ENCODE data around the gene KIAA2012. TPM values are rescaled to one million over a fixed set of nuclear protein-coding genes. Genes with fewer than 3 reads are reported as not detected.
A peak's percentile ranks its signal among the peaks of the same experiment; 100 is the strongest.

The KIAA2012 gene
- total RNA-seq, 1 donor from 2014 or later: not detected

DNA sequence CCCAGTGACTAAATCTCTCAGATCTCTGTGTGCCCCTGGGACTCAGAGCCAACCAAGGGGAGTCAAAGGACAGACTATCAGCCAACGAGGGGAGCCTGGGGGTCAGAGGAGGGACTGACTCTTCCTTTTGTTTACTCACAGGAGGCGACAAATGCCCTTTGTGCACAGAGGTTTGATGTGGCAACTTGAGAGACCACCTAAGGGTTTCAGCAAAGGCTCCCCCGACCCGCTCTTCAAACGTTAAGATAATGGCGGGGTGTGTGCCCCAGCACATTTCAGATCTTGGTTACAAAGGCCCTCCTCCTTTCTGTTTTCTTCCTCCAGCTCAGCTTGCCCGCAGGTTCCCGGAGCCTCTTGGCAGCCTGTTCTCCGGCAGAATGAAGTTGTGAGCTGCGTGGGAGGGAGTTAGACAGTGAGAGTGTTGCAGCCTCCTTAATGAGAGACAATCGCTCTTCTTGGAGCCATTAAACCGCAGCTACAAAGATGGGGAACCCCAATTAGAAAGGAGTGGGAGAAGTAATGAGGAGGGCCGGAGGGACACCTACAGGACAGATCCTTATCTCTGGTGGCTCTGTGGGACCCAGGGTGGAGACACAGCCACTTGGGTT, 76.2 kb downstream of the KIAA2012 start:
- no peak overlapping the region for H3K4me3 Mint-ChIP-seq (ENCODE audit: unreplicated experiment)
- H3K27ac Mint-ChIP-seq (ENCODE audit: unreplicated experiment): no peak overlapping the region
- H3K9me3 Mint-ChIP-seq (ENCODE audit: unreplicated experiment): no peaks in the 10 kb centered on the region
- TF ChIP-seq, protein P1, sequence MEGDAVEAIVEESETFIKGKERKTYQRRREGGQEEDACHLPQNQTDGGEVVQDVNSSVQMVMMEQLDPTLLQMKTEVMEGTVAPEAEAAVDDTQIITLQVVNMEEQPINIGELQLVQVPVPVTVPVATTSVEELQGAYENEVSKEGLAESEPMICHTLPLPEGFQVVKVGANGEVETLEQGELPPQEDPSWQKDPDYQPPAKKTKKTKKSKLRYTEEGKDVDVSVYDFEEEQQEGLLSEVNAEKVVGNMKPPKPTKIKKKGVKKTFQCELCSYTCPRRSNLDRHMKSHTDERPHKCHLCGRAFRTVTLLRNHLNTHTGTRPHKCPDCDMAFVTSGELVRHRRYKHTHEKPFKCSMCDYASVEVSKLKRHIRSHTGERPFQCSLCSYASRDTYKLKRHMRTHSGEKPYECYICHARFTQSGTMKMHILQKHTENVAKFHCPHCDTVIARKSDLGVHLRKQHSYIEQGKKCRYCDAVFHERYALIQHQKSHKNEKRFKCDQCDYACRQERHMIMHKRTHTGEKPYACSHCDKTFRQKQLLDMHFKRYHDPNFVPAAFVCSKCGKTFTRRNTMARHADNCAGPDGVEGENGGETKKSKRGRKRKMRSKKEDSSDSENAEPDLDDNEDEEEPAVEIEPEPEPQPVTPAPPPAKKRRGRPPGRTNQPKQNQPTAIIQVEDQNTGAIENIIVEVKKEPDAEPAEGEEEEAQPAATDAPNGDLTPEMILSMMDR (IDR thresholded peaks at IDR 0.05): peak; percentile 12
- no peaks in the 10 kb centered on the region for H3K27me3 Mint-ChIP-seq (ENCODE audit: unreplicated experiment)
- DNase-seq (ENCODE audit: extremely low spot score, unreplicated experiment): no peak
- H3K4me1 Mint-ChIP-seq (ENCODE audit: unreplicated experiment): peaks cover 26% of the 10 kb centered on the region
- H3K36me3 Mint-ChIP-seq (ENCODE audit: unreplicated experiment): no peaks in the 10 kb centered on the region

DNA sequence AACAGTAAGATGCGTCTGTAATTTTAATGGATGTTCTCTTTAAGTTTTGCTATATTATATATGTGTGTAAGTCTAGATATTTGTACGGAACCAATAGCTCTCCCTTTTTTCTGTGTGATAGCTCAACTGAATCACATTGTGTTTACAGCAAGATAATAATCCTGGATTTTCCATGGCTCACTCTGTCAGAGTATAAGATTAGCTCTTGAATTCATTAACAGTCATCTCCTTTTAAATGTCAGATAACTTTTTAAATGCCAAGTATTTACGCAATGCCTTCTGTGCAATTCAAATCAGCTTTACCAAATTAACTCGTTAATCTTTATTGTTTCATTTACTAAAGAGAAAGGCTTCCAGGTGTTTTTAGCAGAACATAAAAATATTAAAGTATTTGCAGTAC, 76.9 kb downstream of the KIAA2012 start:
- H3K4me1 Mint-ChIP-seq (ENCODE audit: unreplicated experiment): peaks cover 26% of the 10 kb centered on the region
- H3K27me3 Mint-ChIP-seq (ENCODE audit: unreplicated experiment): no peaks in the 10 kb centered on the region
- H3K9me3 Mint-ChIP-seq (ENCODE audit: unreplicated experiment): no peaks in the 10 kb centered on the region
- no peak for DNase-seq (ENCODE audit: extremely low spot score, unreplicated experiment)
- no peaks in the 10 kb centered on the region for H3K36me3 Mint-ChIP-seq (ENCODE audit: unreplicated experiment)
- H3K4me3 Mint-ChIP-seq (ENCODE audit: unreplicated experiment): no peak overlapping the region
- TF ChIP-seq, protein P1 (IDR thresholded peaks at IDR 0.05): no peak
- no peak overlapping the region for H3K27ac Mint-ChIP-seq (ENCODE audit: unreplicated experiment)

DNA sequence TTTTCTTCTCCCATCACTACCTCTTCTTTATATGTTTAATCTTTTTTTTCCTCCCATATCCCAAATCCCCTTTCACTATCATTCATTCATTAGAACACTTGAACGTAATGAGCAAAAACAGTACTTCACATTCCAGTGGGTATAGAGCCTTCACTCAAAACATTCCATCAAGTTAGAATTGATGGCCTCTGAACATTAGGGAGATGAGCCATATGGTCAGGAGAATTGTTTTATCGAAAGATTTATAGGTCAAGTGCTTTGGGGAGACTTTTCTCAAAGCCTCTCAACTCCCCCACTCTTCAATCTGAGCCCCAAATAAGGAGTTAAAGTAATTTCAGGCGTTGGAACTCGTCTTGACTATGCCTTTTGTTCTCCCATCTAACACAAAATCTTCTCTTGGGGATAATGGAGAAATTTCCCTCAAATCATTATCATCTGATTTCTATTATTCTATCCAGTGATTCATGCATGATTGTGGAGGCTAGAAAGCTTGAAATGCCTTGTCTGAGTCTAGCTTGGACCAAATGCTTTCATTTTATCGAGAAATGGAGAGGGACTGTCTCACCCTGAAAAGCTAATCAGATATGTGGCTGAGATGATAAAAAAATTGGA, 79.2 kb downstream of the KIAA2012 start:
- Mint-ChIP-seq H3K36me3 (ENCODE audit: unreplicated experiment) (no peaks in the 10 kb centered on the region), H3K9me3 (ENCODE audit: unreplicated experiment) (no peaks in the 10 kb centered on the region), H3K4me1 (ENCODE audit: unreplicated experiment) (peaks cover 19% of the 10 kb centered on the region), H3K27ac (ENCODE audit: unreplicated experiment) (no peak overlapping the region), H3K27me3 (ENCODE audit: unreplicated experiment) (no peaks in the 10 kb centered on the region), H3K4me3 (ENCODE audit: unreplicated experiment) (no peak overlapping the region)
- DNase-seq (ENCODE audit: extremely low spot score, unreplicated experiment): no peak
- TF ChIP-seq, protein P1 (IDR thresholded peaks at IDR 0.05): no peak

DNA sequence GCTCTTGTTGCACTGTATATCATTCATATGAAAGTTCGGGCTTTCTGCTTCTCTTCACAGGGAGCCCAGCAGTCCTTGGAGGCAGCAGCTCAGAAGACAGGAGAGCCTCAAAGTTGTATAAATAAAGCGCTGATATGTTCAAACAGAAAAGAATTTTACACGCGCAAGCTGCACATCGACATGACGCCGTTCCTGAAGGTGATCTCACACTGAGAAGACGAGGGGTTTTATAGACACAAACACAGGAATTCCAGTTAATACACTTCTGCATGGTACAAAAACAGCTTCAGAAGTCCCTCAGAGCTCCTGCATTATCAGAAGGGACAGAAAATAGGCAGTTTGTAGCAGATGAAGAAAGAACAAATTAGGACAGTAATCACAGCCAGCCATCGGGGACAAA, 81.6 kb downstream of the KIAA2012 start:
- H3K4me1 Mint-ChIP-seq (ENCODE audit: unreplicated experiment): peaks cover 4% of the 10 kb centered on the region
- no peak for DNase-seq (ENCODE audit: extremely low spot score, unreplicated experiment)
- TF ChIP-seq, protein P1 (IDR thresholded peaks at IDR 0.05): no peak
- no peaks in the 10 kb centered on the region for H3K27me3 Mint-ChIP-seq (ENCODE audit: unreplicated experiment)
- no peaks in the 10 kb centered on the region for H3K9me3 Mint-ChIP-seq (ENCODE audit: unreplicated experiment)
- H3K4me3 Mint-ChIP-seq (ENCODE audit: unreplicated experiment): no peak overlapping the region
- H3K36me3 Mint-ChIP-seq (ENCODE audit: unreplicated experiment): no peaks in the 10 kb centered on the region
- H3K27ac Mint-ChIP-seq (ENCODE audit: unreplicated experiment): no peak overlapping the region

DNA sequence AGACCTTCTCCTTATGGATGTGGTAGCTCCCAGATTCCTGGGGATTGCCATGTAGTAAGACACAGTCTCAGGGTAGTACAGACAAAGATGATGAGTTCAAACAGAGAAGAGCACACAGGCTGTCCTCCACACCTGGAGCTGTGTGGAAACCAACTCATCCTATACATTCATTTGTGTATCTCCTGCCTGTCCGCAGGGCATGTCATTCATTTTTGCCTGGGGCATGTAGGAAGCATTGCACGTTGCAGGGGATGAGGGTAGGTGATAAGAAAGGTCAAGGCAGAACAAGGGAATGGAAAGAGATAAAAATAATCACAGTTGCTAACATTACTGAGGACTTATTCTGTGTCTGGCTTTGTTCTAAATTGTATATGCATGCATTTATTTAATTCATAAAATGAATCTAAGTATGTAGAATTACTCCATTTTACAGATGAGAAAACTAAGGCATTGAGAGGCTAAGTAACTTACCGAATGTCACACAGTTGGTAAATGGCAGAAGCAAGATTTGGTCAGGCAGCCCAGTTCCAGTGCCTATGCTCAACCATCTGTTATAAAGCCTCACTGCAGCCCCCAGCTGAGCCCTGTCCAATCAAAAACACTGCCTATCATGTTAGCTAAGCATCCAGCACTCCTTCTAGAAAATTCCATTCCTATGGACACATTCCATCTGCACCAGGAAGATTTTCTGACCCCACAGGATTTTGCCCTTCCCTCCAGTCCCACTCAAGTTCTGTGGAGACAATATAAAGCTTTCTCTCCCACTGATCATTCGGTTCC, 84.3 kb downstream of the KIAA2012 start:
- no peaks in the 10 kb centered on the region for H3K27me3 Mint-ChIP-seq (ENCODE audit: unreplicated experiment)
- no peak for DNase-seq (ENCODE audit: extremely low spot score, unreplicated experiment)
- H3K4me3 Mint-ChIP-seq (ENCODE audit: unreplicated experiment): no peak overlapping the region
- no peaks in the 10 kb centered on the region for H3K36me3 Mint-ChIP-seq (ENCODE audit: unreplicated experiment)
- H3K4me1 Mint-ChIP-seq (ENCODE audit: unreplicated experiment): peaks cover 5% of the 10 kb centered on the region
- no peaks in the 10 kb centered on the region for H3K9me3 Mint-ChIP-seq (ENCODE audit: unreplicated experiment)
- no peak overlapping the region for H3K27ac Mint-ChIP-seq (ENCODE audit: unreplicated experiment)
- TF ChIP-seq, protein P1 (IDR thresholded peaks at IDR 0.05): no peak
